Activated naive CD8-positive, alpha-beta T cell treated with anti-CD3 and anti-CD28 coated beads for 36 hours (primary cell): ENCODE data around the gene CALR3. TPM values are rescaled to one million over a fixed set of nuclear protein-coding genes. Genes with fewer than 3 reads are reported as not detected.
A peak's percentile ranks its signal among the peaks of the same experiment; 100 is the strongest.
"Not testable (repeated sequence)": the region's sequence is repeated elsewhere in the genome, so short reads cannot be mapped to it uniquely, and the experiment has no call there.

Source experiments
- DNase-seq: peaks from one replicate; pipeline ENCODE4 v3.0.0; 2021
- H3K27ac Mint-ChIP-seq: one replicate; pipeline ENCODE4 v1.8.0; 2022; ENCODE audit warnings: mild to moderate bottlenecking, moderate library complexity, mixed read lengths
- H3K27me3 Mint-ChIP-seq: one replicate; pipeline ENCODE4 v1.8.0; 2022; ENCODE audit warnings: mild to moderate bottlenecking, mixed read lengths
- H3K36me3 Mint-ChIP-seq: one replicate; pipeline ENCODE4 v1.8.0; 2021; ENCODE audit warnings: mild to moderate bottlenecking, mixed read lengths
- H3K4me1 Mint-ChIP-seq: one replicate; pipeline ENCODE4 v1.8.0; 2021; ENCODE audit warnings: mixed read lengths
- H3K4me3 Mint-ChIP-seq: one replicate; pipeline ENCODE4 v1.8.0; 2022; ENCODE audit warnings: mild to moderate bottlenecking, moderate library complexity, mixed read lengths
- H3K9me3 Mint-ChIP-seq: one replicate; pipeline ENCODE4 v1.8.0; 2022; ENCODE audit warnings: mixed read lengths
- total RNA-seq, 2 experiments: library from RNA; stranded (reverse); gene quantifications; one replicate each; pipeline ENCODE4 v1.2.3, GENCODE V29; 2021

CALR3 gene
- total RNA-seq, 2 experiments from 2014 or later: 0.16 TPM; not detected in 1

GRCh38 chr19:16516923-16517610, 21.1 kb upstream of the CALR3 start:
- DNase-seq: no peak
- Mint-ChIP-seq H3K36me3 (peaks cover 21% of the 10 kb centered on the region), H3K9me3 (no peaks in the 10 kb centered on the region), H3K27ac (no peak overlapping the region), H3K4me3 (no peak overlapping the region), H3K4me1 (no peaks in the 10 kb centered on the region), H3K27me3 (no peaks in the 10 kb centered on the region)

GRCh38 chr19:16516381-16516780, 20.4 kb upstream of the CALR3 start:
- H3K27ac Mint-ChIP-seq: no peak overlapping the region
- H3K27me3 Mint-ChIP-seq: no peaks in the 10 kb centered on the region
- H3K4me3 Mint-ChIP-seq: no peak overlapping the region
- H3K9me3 Mint-ChIP-seq: no peaks in the 10 kb centered on the region
- H3K4me1 Mint-ChIP-seq: no peaks in the 10 kb centered on the region
- peaks cover 20% of the 10 kb centered on the region for H3K36me3 Mint-ChIP-seq
- DNase-seq: no peak

- H3K4me3 Mint-ChIP-seq: no peak overlapping the region
- H3K4me1 Mint-ChIP-seq: no peaks in the 10 kb centered on the region
- H3K36me3 Mint-ChIP-seq: peaks cover 14% of the 10 kb centered on the region
- H3K27ac Mint-ChIP-seq: no peak overlapping the region
- DNase-seq: no peak
- no peaks in the 10 kb centered on the region for H3K9me3 Mint-ChIP-seq
- H3K27me3 Mint-ChIP-seq: no peaks in the 10 kb centered on the region
Observed at GRCh38 chr19:16514383-16515019, 18.5 kb upstream of the CALR3 start.

GRCh38 chr19:16512611-16513010, 16.6 kb upstream of the CALR3 start:
- not testable (repeated sequence) for H3K27me3 Mint-ChIP-seq, H3K4me3 Mint-ChIP-seq, DNase-seq, H3K36me3 Mint-ChIP-seq, H3K4me1 Mint-ChIP-seq, H3K27ac Mint-ChIP-seq, H3K9me3 Mint-ChIP-seq

GRCh38 chr19:16509141-16510061, 13.4 kb upstream of the CALR3 start:
- no peak overlapping the region for H3K27ac Mint-ChIP-seq
- DNase-seq: no peak
- peaks cover 1% of the 10 kb centered on the region for H3K36me3 Mint-ChIP-seq
- no peak overlapping the region for H3K4me3 Mint-ChIP-seq
- no peaks in the 10 kb centered on the region for H3K9me3 Mint-ChIP-seq
- H3K27me3 Mint-ChIP-seq: no peaks in the 10 kb centered on the region
- H3K4me1 Mint-ChIP-seq: no peaks in the 10 kb centered on the region

GRCh38 chr19:16508546-16508945, 12.6 kb upstream of the CALR3 start:
- no peak for DNase-seq
- peaks cover 1% of the 10 kb centered on the region for H3K36me3 Mint-ChIP-seq
- no peaks in the 10 kb centered on the region for H3K9me3 Mint-ChIP-seq
- H3K4me3 Mint-ChIP-seq: no peak overlapping the region
- no peaks in the 10 kb centered on the region for H3K4me1 Mint-ChIP-seq
- H3K27ac Mint-ChIP-seq: no peak overlapping the region
- H3K27me3 Mint-ChIP-seq: no peaks in the 10 kb centered on the region

- Mint-ChIP-seq H3K4me3 (no peak overlapping the region), H3K27me3 (no peaks in the 10 kb centered on the region), H3K9me3 (no peaks in the 10 kb centered on the region), H3K4me1 (no peaks in the 10 kb centered on the region), H3K36me3 (peaks cover 1% of the 10 kb centered on the region), H3K27ac (no peak overlapping the region)
- no peak for DNase-seq
Observed at GRCh38 chr19:16506961-16507360, 11.0 kb upstream of the CALR3 start.

- not testable (repeated sequence) for H3K4me3 Mint-ChIP-seq, H3K36me3 Mint-ChIP-seq, H3K4me1 Mint-ChIP-seq, H3K27me3 Mint-ChIP-seq, DNase-seq, H3K27ac Mint-ChIP-seq, H3K9me3 Mint-ChIP-seq
Observed at GRCh38 chr19:16506161-16506560, 10.2 kb upstream of the CALR3 start.

- no peaks in the 10 kb centered on the region for H3K9me3 Mint-ChIP-seq
- peaks cover 2% of the 10 kb centered on the region for H3K36me3 Mint-ChIP-seq
- no peaks in the 10 kb centered on the region for H3K27me3 Mint-ChIP-seq
- no peak overlapping the region for H3K27ac Mint-ChIP-seq
- H3K4me1 Mint-ChIP-seq: no peaks in the 10 kb centered on the region
- DNase-seq: no peak
- H3K4me3 Mint-ChIP-seq: no peak overlapping the region
Observed at GRCh38 chr19:16504271-16504670, 8.3 kb upstream of the CALR3 start.

GRCh38 chr19:16497837-16498236, 1.9 kb upstream of the CALR3 start:
- no peaks in the 10 kb centered on the region for H3K27me3 Mint-ChIP-seq
- peaks cover 5% of the 10 kb centered on the region for H3K4me1 Mint-ChIP-seq
- no peak overlapping the region for H3K27ac Mint-ChIP-seq
- no peaks in the 10 kb centered on the region for H3K9me3 Mint-ChIP-seq
- peak overlapping the region; percentile 8 for H3K4me3 Mint-ChIP-seq
- peaks cover 2% of the 10 kb centered on the region for H3K36me3 Mint-ChIP-seq
- no peak for DNase-seq

GRCh38 chr19:16497042-16497441, 1.1 kb upstream of the CALR3 start:
- Mint-ChIP-seq H3K27ac (no peak overlapping the region), H3K4me1 (peaks cover 5% of the 10 kb centered on the region), H3K9me3 (no peaks in the 10 kb centered on the region), H3K27me3 (no peaks in the 10 kb centered on the region), H3K4me3 (peak overlapping the region; percentile 98), H3K36me3 (peaks cover 2% of the 10 kb centered on the region)
- no peak for DNase-seq

GRCh38 chr19:16496613-16496983, 631 bp upstream of the CALR3 start:
- peak overlapping the region; percentile 78 for H3K27ac Mint-ChIP-seq
- H3K36me3 Mint-ChIP-seq: no peaks in the 10 kb centered on the region
- no peak for DNase-seq
- no peaks in the 10 kb centered on the region for H3K27me3 Mint-ChIP-seq
- peak overlapping the region; percentile 98 for H3K4me3 Mint-ChIP-seq
- peaks cover 5% of the 10 kb centered on the region for H3K4me1 Mint-ChIP-seq
- H3K9me3 Mint-ChIP-seq: no peaks in the 10 kb centered on the region

- H3K27ac Mint-ChIP-seq, H3K9me3 Mint-ChIP-seq, H3K4me1 Mint-ChIP-seq, H3K4me3 Mint-ChIP-seq, H3K27me3 Mint-ChIP-seq, H3K36me3 Mint-ChIP-seq, DNase-seq: not testable (repeated sequence)
Observed at GRCh38 chr19:16486476-16486875, 9.5 kb downstream of the CALR3 start.

- Mint-ChIP-seq H3K9me3 (no peaks in the 10 kb centered on the region), H3K27me3 (no peaks in the 10 kb centered on the region), H3K36me3 (no peaks in the 10 kb centered on the region), H3K4me1 (no peaks in the 10 kb centered on the region), H3K27ac (no peak overlapping the region), H3K4me3 (no peak overlapping the region)
- DNase-seq: no peak
Observed at GRCh38 chr19:16482745-16483144, 13.2 kb downstream of the CALR3 start.

GRCh38 chr19:16477311-16477710, 18.7 kb downstream of the CALR3 start:
- Mint-ChIP-seq H3K9me3 (peaks cover 3% of the 10 kb centered on the region), H3K36me3 (no peaks in the 10 kb centered on the region), H3K27me3 (no peaks in the 10 kb centered on the region), H3K4me3 (no peak overlapping the region), H3K4me1 (no peaks in the 10 kb centered on the region), H3K27ac (no peak overlapping the region)
- DNase-seq: no peak
